GM18951 (cell line): ENCODE data around the gene SMIM13.

Experiments used
- POLR2A ChIP-seq: IDR thresholded peaks from 4 replicates; pipeline ENCODE4 v1.6.1; 2011; ENCODE audit warnings: mild to moderate bottlenecking; ENCODE audit not compliant: insufficient read length, insufficient read depth; ENCODE audit errors: extremely low read depth
- in situ Hi-C: fragments of 300-500 bp; cut with MboI; formaldehyde crosslinking; loops from one replicate; pipeline ENCODE4 v1.12.0; 2022; ENCODE audit warnings: low sequenced_read_pairs, mixed read lengths, inconsistent platforms; ENCODE audit not compliant: unreplicated experiment

Gene SMIM13

GRCh38 chr6:11161031-11161956, 67.7 kb downstream of the SMIM13 start:
- TF ChIP-seq POLR2A, result no peak
- in situ Hi-C loops, result loop anchor here (10.0 kb wide), 1 partner anchor 334 kb away; no protein-coding TSS in a partner anchor

- in situ Hi-C loops, result loop anchor here (10.0 kb wide), 1 partner anchor 333 kb away; no protein-coding TSS in a partner anchor
- no peak for TF ChIP-seq POLR2A
These were observed 68.6 kb downstream of the SMIM13 start for GRCh38 chr6:11162262-11162661.

- no peak for TF ChIP-seq POLR2A
- in situ Hi-C loops, result loop anchor here (10.0 kb wide), 1 partner anchor 331 kb away; no protein-coding TSS in a partner anchor
These were observed 70.3 kb downstream of the SMIM13 start for GRCh38 chr6:11163932-11164331.

- no peak for TF ChIP-seq POLR2A
- in situ Hi-C loops, result loop anchor here (10.0 kb wide), 1 partner anchor 330 kb away; no protein-coding TSS in a partner anchor
These were observed 71.3 kb downstream of the SMIM13 start for GRCh38 chr6:11164717-11165646.

GRCh38 chr6:11166948-11167347, 73.3 kb downstream of the SMIM13 start:
- no peak for TF ChIP-seq POLR2A
- in situ Hi-C loops, result loop anchor here (10.0 kb wide), 1 partner anchor 328 kb away; no protein-coding TSS in a partner anchor

- in situ Hi-C loops, result loop anchor here (10.0 kb wide), 1 partner anchor 327 kb away; no protein-coding TSS in a partner anchor
- TF ChIP-seq POLR2A, result no peak
These were observed 74.5 kb downstream of the SMIM13 start for GRCh38 chr6:11168091-11168635.

GRCh38 chr6:11171952-11172351, 78.3 kb downstream of the SMIM13 start:
- in situ Hi-C loops, result no loop called here
- TF ChIP-seq POLR2A, result no peak

- TF ChIP-seq POLR2A, result no peak
- in situ Hi-C loops, result no loop called here
These were observed 79.1 kb downstream of the SMIM13 start for GRCh38 chr6:11172501-11173327.

GRCh38 chr6:11174242-11174611, 80.6 kb downstream of the SMIM13 start:
- in situ Hi-C loops, result no loop called here

GRCh38 chr6:11177271-11177670, 83.6 kb downstream of the SMIM13 start:
- in situ Hi-C loops, result no loop called here

More at GRCh38 chr6:11174242-11174611, 80.6 kb downstream of the SMIM13 start:
- no peak for TF ChIP-seq POLR2A

GRCh38 chr6:11179088-11179418, 85.4 kb downstream of the SMIM13 start:
- TF ChIP-seq POLR2A, result no peak
- in situ Hi-C loops, result no loop called here

More at GRCh38 chr6:11177271-11177670, 83.6 kb downstream of the SMIM13 start:
- TF ChIP-seq POLR2A, result no peak

GRCh38 chr6:11179419-11180202, 86.0 kb downstream of the SMIM13 start:
- no peak for TF ChIP-seq POLR2A
- in situ Hi-C loops, result no loop called here
